Stimulated activated memory B cell treated with anti-CD40 and anti-IgM and Interleukin-4, amounts not matched to agents 10 μg/mL and 1 μg/mL and 100 μg/mL, for 72 hours (primary cell): ENCODE results near the gene TSPAN6.

Experiments
- ATAC-seq: fragments of 150-1000 bp; cut with Tn5 transposase; 2 replicates; pipeline ENCODE4 v1.10.0; 2021
- H3K27ac Mint-ChIP-seq: one replicate; pipeline ENCODE4 v1.8.0; 2022; ENCODE audit warnings: mild to moderate bottlenecking, mixed read lengths
- H3K27me3 Mint-ChIP-seq: one replicate; pipeline ENCODE4 v1.8.0; 2022; ENCODE audit warnings: mixed read lengths
- H3K36me3 Mint-ChIP-seq: one replicate; pipeline ENCODE4 v1.8.0; 2022; ENCODE audit warnings: mixed read lengths
- H3K4me1 Mint-ChIP-seq: one replicate; pipeline ENCODE4 v1.8.0; 2022; ENCODE audit warnings: mixed read lengths
- H3K4me3 Mint-ChIP-seq: one replicate; pipeline ENCODE4 v1.8.0; 2022; ENCODE audit warnings: mild to moderate bottlenecking, moderate library complexity, mixed read lengths
- H3K9me3 Mint-ChIP-seq: one replicate; pipeline ENCODE4 v1.8.0; 2022; ENCODE audit warnings: mixed read lengths

The TSPAN6 gene, protein sequence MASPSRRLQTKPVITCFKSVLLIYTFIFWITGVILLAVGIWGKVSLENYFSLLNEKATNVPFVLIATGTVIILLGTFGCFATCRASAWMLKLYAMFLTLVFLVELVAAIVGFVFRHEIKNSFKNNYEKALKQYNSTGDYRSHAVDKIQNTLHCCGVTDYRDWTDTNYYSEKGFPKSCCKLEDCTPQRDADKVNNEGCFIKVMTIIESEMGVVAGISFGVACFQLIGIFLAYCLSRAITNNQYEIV

DNA sequence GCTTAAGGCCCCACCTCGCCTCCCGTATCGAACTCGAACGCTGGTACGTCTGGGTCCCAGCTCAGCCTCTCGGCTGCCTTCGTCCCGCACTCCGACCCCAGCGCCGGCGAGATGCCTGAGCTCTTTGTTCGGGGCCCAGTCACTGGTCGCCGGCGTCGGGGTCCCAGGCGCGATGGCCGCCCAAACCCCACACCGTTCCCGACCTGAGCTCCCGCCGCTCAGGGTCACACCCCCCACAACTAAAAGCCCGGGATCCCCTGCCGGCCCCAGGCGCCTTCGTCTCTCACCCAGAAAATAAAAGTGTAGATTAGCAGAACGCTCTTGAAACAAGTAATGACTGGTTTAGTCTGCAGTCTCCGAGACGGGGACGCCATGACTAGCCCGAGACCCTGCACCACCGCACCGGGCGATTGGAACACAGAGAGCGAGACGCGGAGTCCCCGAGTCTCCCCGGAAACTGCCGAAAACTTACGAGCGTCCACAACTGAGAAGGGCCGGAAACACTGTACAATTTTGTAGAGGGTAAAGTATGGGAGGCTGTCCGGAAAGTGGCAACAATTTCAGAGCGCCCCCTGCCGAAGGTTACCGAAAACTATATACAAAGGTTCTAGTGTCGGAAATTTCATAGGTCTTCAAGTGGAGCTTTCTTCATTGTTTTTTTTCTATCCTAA lies at the start of gene TSPAN6:
TSPAN6 (minus strand) TSS at position 486 of the 671 bp plus-strand sequence; CDS start at position 374, 112 bp downstream.
- no peak within 1 kb of the TSS for H3K27ac Mint-ChIP-seq
- H3K4me3 Mint-ChIP-seq: peak within 1 kb of the TSS; percentile 87
- peaks cover 39% of the 10 kb centered on the region for H3K27me3 Mint-ChIP-seq
- H3K9me3 Mint-ChIP-seq: no peaks in the 10 kb centered on the region
- H3K36me3 Mint-ChIP-seq: no peaks in the 10 kb centered on the region
- ATAC-seq: peak; percentile 70
- H3K4me1 Mint-ChIP-seq: peaks cover 10% of the 10 kb centered on the region

DNA sequence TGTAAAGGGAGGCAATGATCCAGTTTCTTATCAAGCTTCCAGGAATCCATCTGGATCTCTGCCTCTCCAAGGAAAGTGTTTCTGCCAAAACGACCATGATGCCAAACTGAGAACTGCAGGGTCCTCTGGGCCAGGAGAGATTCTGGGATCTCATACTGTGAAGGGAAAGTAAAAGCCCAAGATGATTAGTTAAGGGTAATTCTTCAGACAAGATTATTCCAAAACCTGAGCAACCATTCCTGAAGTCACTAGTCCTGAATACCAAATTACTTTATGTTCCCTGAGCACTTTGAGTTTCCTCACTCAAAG lies 49.3 kb upstream of the TSPAN6 start:
- Mint-ChIP-seq H3K4me3 (no peak overlapping the region), H3K36me3 (no peaks in the 10 kb centered on the region), H3K27ac (no peak overlapping the region), H3K27me3 (no peaks in the 10 kb centered on the region), H3K4me1 (peaks cover 17% of the 10 kb centered on the region), H3K9me3 (no peaks in the 10 kb centered on the region)
- ATAC-seq: no peak

DNA sequence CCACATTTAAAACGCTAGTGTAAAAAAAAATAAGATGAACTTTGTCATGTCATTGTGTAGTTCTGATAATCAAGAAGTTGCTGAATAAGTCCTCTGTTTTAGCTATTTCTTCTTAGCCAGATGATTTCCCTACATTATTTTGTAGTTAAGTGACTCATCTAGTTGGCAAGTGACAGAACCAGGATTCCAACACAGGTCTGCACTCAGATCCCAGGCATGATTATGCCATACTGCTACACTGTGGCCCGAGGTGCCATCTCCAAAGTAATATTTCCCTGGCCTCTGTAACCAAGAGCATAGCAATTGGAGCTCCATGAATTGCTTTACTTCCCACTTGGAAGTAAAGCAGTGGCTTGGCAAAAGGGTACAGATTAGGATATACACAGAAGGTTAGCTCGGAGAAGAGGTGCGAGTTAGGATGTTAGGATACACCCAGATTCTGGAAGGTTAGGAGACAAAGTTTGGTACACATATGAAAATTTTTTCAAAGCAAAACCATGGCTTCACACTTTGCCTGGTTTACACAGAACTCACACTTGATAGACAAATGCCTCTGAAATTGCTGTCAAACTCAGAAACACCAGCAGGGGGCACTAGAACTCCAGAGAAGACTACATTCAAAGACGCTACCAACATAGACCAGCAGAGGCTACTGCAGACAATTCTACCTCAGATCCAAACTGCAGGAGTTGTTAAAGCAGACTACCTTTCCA lies 48.8 kb upstream of the TSPAN6 start:
- ATAC-seq: no peak
- H3K9me3 Mint-ChIP-seq: no peaks in the 10 kb centered on the region
- no peak overlapping the region for H3K27ac Mint-ChIP-seq
- H3K4me3 Mint-ChIP-seq: no peak overlapping the region
- H3K4me1 Mint-ChIP-seq: peaks cover 17% of the 10 kb centered on the region
- no peaks in the 10 kb centered on the region for H3K27me3 Mint-ChIP-seq
- no peaks in the 10 kb centered on the region for H3K36me3 Mint-ChIP-seq

DNA sequence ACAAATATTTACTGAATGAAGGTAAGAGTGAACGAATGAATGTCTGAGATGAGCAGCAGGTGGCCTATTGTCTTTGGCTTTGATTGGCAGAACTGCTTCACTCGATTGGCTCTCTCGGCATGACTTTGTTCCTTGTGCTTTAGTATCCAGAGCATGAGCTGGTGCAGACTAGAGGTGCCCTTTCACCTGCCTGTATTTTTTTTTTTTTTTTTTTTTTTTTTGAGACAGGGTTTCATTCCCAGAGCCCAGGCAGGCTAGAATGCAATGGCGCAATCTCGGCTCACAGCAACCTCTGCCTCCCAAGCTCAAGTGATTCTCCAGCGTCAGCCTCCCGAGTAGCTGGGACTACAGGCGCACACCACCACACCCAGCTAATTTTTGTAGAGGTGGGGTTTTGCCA lies 46.3 kb upstream of the TSPAN6 start:
- Mint-ChIP-seq H3K9me3 (no peaks in the 10 kb centered on the region), H3K4me3 (no peak overlapping the region), H3K27ac (no peak overlapping the region), H3K4me1 (peaks cover 14% of the 10 kb centered on the region), H3K36me3 (no peaks in the 10 kb centered on the region), H3K27me3 (no peaks in the 10 kb centered on the region)
- ATAC-seq: no peak

DNA sequence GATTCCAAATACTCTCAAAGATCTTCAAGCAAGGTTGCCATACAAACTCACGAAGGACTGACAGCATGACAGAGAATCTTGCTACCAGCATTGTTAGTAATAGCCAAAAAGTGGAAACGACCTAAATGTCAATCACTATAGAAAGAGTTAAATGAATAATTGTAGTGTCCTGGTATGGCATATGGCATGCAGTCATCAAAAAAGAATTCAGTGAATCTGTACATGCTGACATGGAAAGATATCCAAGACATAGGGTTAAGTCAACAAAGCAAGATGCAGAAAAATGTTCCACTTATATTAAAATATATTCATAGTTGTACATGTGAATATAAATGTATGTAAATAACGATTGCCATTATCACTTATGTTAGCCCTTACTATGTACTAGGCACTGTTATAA lies 45.0 kb upstream of the TSPAN6 start:
- Mint-ChIP-seq H3K4me3 (no peak overlapping the region), H3K9me3 (no peaks in the 10 kb centered on the region), H3K27ac (no peak overlapping the region), H3K27me3 (no peaks in the 10 kb centered on the region), H3K4me1 (peaks cover under 1% of the 10 kb centered on the region), H3K36me3 (no peaks in the 10 kb centered on the region)
- ATAC-seq: no peak

DNA sequence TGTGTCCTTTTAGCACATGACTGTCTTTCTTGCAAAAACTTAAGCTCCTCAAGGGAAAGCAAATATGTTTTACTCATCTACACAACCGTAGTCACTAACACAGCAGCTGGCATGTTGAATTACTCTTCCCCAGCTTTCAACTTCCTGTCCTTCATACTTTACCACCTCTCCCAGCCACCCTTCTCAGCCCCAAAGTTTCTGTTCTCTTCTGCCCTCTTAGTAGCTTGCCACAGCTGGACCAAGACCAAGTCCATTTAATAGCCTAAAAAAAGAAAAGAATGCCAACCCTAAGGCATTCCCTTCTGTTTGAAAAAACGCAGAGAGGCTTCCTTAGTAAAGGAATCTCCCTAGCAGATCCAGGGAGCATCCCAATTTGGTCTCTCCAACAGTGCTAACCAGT lies 44.1 kb upstream of the TSPAN6 start:
- no peaks in the 10 kb centered on the region for H3K9me3 Mint-ChIP-seq
- no peak overlapping the region for H3K4me3 Mint-ChIP-seq
- no peaks in the 10 kb centered on the region for H3K27me3 Mint-ChIP-seq
- H3K36me3 Mint-ChIP-seq: no peaks in the 10 kb centered on the region
- no peak overlapping the region for H3K27ac Mint-ChIP-seq
- no peaks in the 10 kb centered on the region for H3K4me1 Mint-ChIP-seq
- ATAC-seq: no peak

DNA sequence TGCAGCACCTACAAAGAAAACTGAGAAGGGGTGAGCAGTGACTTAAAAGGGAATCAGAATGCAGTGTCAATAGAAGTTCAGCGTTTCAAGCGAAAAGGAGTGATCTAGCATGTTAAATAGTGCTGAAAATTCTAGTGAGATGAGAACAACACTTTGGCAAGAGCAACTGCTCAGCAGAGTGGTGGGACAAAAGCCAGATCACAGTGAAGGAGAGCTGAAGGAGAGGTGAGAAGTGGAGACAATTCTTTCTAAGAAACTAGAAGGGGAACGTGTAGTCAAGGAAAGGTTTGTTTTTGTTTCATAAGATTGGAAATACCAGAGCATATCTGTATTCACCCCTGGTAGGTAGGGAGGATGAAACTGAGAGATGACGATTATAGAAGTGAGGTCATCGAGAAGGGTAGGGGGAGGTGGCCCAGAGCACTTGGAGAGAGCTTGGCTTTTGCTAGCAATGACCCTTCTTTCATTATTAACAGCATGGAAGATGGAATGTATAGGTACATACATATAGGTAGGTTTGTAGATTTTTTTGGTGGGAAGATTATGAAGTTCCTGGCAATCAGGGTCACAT lies 41.1 kb upstream of the TSPAN6 start:
- no peak for ATAC-seq

DNA sequence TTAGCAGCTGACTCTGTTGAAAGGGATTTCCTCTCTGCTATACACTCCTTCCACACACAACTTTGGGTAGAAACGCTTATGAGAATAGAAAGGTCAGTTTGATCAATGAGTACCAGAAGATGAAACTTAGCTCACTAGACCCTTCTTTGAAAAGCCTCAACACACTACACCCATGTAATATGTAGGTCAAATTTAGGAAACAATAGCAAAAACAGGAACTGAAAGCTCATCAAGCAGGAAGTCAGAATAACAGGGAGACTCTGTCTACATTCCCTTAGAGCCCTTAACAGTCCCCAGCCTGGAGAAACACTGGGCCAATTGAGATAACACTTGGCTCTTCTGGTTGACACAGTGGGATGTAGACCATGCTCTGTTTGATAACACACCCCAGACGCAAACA lies 38.1 kb upstream of the TSPAN6 start:
- no peak for ATAC-seq
- Mint-ChIP-seq H3K27me3 (no peaks in the 10 kb centered on the region), H3K36me3 (no peaks in the 10 kb centered on the region), H3K4me1 (peaks cover 11% of the 10 kb centered on the region), H3K27ac (no peak overlapping the region), H3K4me3 (no peak overlapping the region), H3K9me3 (no peaks in the 10 kb centered on the region)

More for the DNA sequence above, 41.1 kb upstream of the TSPAN6 start:
- H3K27me3 Mint-ChIP-seq: no peaks in the 10 kb centered on the region
- H3K27ac Mint-ChIP-seq: no peak overlapping the region
- H3K4me1 Mint-ChIP-seq: peaks cover 11% of the 10 kb centered on the region
- no peaks in the 10 kb centered on the region for H3K9me3 Mint-ChIP-seq
- H3K4me3 Mint-ChIP-seq: no peak overlapping the region
- H3K36me3 Mint-ChIP-seq: no peaks in the 10 kb centered on the region

DNA sequence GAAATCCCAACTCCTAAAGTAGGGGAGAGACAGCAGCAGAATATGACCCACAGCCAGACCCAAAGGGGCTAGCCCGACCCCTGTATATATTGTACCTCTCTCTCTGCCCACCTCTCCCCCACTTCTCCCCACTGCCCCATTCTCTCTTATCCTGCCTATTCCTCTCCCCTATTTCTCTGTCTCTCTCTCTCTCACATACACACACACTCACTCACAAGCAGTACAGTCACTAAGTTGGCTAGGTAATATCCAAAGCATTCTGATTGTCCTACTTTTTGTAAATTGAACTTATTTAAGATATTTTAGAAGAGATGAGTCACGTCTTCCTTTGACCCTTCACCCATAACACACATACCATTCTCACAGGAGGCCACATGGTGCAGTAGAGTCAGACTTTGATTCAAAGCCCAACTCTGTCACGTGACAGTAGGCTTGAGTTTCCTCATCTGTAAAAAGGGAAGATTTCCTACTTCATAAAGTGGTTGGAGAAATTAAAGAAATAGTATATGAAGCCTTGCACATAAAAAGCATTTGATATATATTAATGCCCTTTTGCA lies 36.9 kb upstream of the TSPAN6 start:
- H3K27ac Mint-ChIP-seq: no peak overlapping the region
- no peak overlapping the region for H3K4me3 Mint-ChIP-seq
- H3K4me1 Mint-ChIP-seq: peaks cover 11% of the 10 kb centered on the region
- H3K9me3 Mint-ChIP-seq: no peaks in the 10 kb centered on the region
- ATAC-seq: no peak
- H3K27me3 Mint-ChIP-seq: peaks cover 4% of the 10 kb centered on the region
- no peaks in the 10 kb centered on the region for H3K36me3 Mint-ChIP-seq

DNA sequence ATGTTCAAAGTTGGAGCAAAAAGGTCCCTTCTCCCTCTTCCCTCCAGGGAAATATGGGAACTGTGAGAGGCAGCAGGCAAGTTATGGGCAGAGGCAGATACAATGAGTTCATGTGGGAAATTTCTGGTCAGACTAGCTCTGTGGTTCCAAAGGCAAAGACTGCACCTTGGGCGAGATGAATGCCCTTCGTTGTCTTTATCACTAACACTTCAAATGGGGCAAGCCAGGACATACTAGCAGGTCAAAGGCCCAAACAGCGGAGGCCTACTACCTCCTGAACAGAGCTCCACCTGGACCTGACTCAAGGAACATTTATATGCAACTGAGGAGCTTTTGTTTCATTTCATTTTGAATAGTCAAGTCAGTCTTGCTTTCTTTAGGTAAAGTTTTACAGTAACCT lies 36.4 kb upstream of the TSPAN6 start:
- H3K36me3 Mint-ChIP-seq: no peaks in the 10 kb centered on the region
- no peak for ATAC-seq
- H3K4me1 Mint-ChIP-seq: peaks cover 11% of the 10 kb centered on the region
- H3K27me3 Mint-ChIP-seq: peaks cover 9% of the 10 kb centered on the region
- H3K27ac Mint-ChIP-seq: no peak overlapping the region
- H3K4me3 Mint-ChIP-seq: no peak overlapping the region
- no peaks in the 10 kb centered on the region for H3K9me3 Mint-ChIP-seq

DNA sequence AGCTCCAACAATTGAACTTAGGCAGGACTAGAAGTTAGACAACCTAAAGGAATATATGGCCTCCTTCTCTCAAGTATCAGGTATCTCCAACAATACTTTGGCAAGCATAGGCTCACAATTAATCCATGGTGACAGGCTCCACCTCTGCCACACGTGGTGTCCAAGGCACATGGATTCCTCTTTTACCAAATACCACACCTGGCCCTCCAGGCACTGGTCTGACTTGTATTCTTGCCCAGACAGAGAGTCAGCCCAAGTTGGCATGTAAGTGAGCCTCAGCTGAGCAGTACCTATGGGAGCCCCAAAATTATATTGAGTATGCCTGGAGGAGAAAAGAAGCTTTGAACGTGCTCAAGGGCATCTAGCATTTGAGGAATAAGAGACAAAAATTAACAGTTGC lies 27.0 kb upstream of the TSPAN6 start:
- H3K9me3 Mint-ChIP-seq: no peaks in the 10 kb centered on the region
- H3K36me3 Mint-ChIP-seq: no peaks in the 10 kb centered on the region
- no peak for ATAC-seq
- no peak overlapping the region for H3K27ac Mint-ChIP-seq
- H3K27me3 Mint-ChIP-seq: peaks cover 45% of the 10 kb centered on the region
- H3K4me1 Mint-ChIP-seq: peaks cover 5% of the 10 kb centered on the region
- no peak overlapping the region for H3K4me3 Mint-ChIP-seq

DNA sequence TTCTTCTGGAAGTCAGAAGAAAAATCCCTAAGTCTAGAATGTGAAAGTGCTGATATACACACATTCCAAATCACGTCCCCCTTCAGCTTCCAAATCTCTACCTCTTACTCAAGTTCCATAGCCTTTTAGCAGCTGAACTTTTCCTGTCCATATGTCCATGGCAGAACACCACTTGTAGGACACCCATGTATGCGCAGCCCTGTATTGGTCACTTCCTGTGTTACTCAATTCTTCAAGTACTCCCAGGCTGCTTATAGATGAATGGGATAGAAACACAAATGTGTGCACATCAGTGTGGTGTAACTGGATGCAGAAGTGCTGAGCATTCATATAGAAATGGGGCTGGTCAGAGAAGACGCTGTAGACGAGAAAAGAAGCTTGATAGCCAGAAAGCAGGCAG lies 26.2 kb upstream of the TSPAN6 start:
- Mint-ChIP-seq H3K27me3 (peaks cover 37% of the 10 kb centered on the region), H3K27ac (no peak overlapping the region), H3K9me3 (no peaks in the 10 kb centered on the region), H3K36me3 (no peaks in the 10 kb centered on the region), H3K4me1 (peaks cover 5% of the 10 kb centered on the region), H3K4me3 (no peak overlapping the region)
- no peak for ATAC-seq

DNA sequence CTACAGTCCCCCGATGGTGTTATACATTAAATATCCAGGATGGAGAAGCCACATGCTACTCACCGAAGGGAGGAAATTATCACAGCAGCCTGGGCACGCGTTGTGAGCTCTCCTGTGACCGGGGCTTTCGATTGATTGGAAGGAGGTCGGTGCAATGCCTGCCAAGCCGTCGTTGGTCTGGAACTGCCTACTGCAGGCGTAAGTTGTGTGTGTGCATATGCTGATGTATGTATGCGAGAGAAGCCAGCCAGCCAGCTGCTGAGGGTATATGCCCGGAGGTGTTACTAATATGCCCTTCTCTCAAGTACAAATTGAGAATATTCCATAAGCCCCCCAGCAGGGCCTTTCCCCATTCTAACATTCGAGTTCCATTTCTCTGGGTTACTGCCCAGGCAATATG lies 25.6 kb upstream of the TSPAN6 start:
- H3K4me3 Mint-ChIP-seq: no peak overlapping the region
- peaks cover 5% of the 10 kb centered on the region for H3K4me1 Mint-ChIP-seq
- H3K27me3 Mint-ChIP-seq: peaks cover 31% of the 10 kb centered on the region
- H3K36me3 Mint-ChIP-seq: no peaks in the 10 kb centered on the region
- no peaks in the 10 kb centered on the region for H3K9me3 Mint-ChIP-seq
- no peak overlapping the region for H3K27ac Mint-ChIP-seq
- no peak for ATAC-seq

DNA sequence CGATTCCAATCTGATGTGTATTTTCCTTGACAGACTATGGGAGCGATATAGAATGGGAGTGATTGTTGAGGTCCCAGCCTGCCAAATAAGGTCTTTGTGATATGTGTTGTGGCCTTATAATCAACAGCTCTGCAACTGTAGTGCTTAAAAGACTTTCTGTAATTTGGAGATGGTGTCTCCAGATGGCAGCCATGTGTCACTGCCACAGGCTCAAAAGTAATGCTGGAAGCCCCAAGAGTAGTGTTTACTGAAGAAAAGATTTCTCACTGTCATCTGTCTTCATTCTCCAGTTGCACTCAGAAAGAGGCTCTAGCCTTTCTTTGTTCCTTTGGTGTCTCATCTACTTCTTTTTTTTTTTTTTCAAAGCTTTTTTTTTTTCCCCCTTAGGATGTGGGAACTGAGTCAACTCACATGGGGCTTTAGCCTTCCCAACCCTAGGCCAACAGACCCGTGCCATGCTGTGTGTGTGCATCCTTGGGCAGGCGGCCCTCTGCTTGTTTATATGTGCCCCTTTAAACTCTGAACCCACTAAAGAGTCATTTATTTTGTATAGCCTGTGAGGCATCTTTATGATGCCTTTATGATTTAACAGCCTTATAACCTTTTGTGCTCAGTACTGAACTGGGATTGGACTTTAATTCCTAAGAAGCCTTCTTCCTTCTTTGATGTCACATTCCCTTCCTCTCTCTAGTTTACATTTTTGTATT lies 23.0 kb upstream of the TSPAN6 start:
- Mint-ChIP-seq H3K27me3 (peaks cover 23% of the 10 kb centered on the region), H3K9me3 (no peaks in the 10 kb centered on the region), H3K4me1 (peaks cover 5% of the 10 kb centered on the region), H3K27ac (no peak overlapping the region), H3K4me3 (no peak overlapping the region), H3K36me3 (no peaks in the 10 kb centered on the region)
- ATAC-seq: no peak

DNA sequence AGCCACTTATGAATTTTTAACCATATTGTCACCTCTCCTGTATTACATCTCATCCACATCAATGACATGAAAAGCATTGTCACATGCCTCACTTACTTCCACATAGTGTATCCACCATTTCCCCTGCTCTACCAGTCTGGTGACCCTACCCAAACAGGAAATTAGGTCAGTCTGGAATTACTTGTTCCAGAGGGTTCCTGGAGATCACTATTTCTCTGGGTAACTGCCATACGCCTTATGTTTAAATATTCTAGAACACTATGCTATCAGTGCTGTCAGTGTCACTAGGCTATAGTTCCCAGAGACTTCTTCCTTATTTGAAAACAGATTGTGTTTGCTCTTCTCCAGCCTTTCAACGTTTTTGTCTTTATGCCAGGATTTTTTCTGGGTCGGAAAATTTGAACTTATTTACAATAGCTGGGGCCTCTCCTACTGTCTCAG lies 22.4 kb upstream of the TSPAN6 start:
- H3K4me1 Mint-ChIP-seq: peaks cover 5% of the 10 kb centered on the region
- H3K27me3 Mint-ChIP-seq: peaks cover 23% of the 10 kb centered on the region
- no peak for ATAC-seq
- no peak overlapping the region for H3K27ac Mint-ChIP-seq
- no peaks in the 10 kb centered on the region for H3K36me3 Mint-ChIP-seq
- no peaks in the 10 kb centered on the region for H3K9me3 Mint-ChIP-seq
- no peak overlapping the region for H3K4me3 Mint-ChIP-seq
